MM.1S (cell line): ENCODE data around the gene NSL1.

Experiments used
- DNase-seq: peaks from one replicate; pipeline ENCODE4 v3.0.0-alpha.2; 2015
- H2AFZ ChIP-seq: fragments of 300-600 bp; sonication (generic); 2 replicates; pipeline ENCODE4 v1.6.0; 2016; ENCODE audit warnings: antibody characterized with exemption, low read length
- H3F3A ChIP-seq: fragments of 300-600 bp; sonication (generic); 2 replicates; pipeline ENCODE4 v1.6.1; 2016; ENCODE audit warnings: mild to moderate bottlenecking, antibody characterized with exemption, low read length, moderate library complexity, mixed read lengths; ENCODE audit not compliant: insufficient read depth
- H3K27ac ChIP-seq: fragments of 300-600 bp; sonication (generic); 2 replicates; pipeline ENCODE4 v1.5.1; 2016; ENCODE audit warnings: mild to moderate bottlenecking, low read length
- H3K27me3 ChIP-seq: fragments of 300-600 bp; sonication (generic); replicated peaks from 2 replicates; pipeline ENCODE4 v1.6.0; 2016; ENCODE audit warnings: low read length; ENCODE audit not compliant: insufficient read depth
- H3K36me3 ChIP-seq: fragments of 300-600 bp; sonication (generic); replicated peaks from 2 replicates; pipeline ENCODE4 v1.6.1; 2016; ENCODE audit warnings: mild to moderate bottlenecking, low read length, mixed read lengths; ENCODE audit not compliant: insufficient read depth
- H3K4me1 ChIP-seq: fragments of 300-600 bp; sonication (generic); 2 replicates; pipeline ENCODE4 v1.6.1; 2016; ENCODE audit warnings: low read length, mixed read lengths
- H3K4me2 ChIP-seq: fragments of 300-600 bp; sonication (generic); 2 replicates; pipeline ENCODE4 v1.6.0; 2016; ENCODE audit warnings: low read depth, low read length
- H3K4me3 ChIP-seq: fragments of 300-600 bp; sonication (generic); 2 replicates; pipeline ENCODE4 v1.5.1; 2016; ENCODE audit warnings: low read length, mixed read lengths
- H3K79me2 ChIP-seq: fragments of 300-600 bp; sonication (generic); 2 replicates; pipeline ENCODE4 v1.6.1; 2016; ENCODE audit warnings: mixed run types, low read length, mixed read lengths
- H3K9ac ChIP-seq: fragments of 300-600 bp; sonication (generic); 2 replicates; pipeline ENCODE4 v1.6.1; 2016; ENCODE audit warnings: low read length, mixed read lengths
- H3K9me2 ChIP-seq: fragments of 300-600 bp; sonication (generic); replicated peaks from 2 replicates; pipeline ENCODE4 v1.6.1; 2016; ENCODE audit warnings: mild to moderate bottlenecking, low read length, mixed read lengths; ENCODE audit not compliant: insufficient read depth
- H3K9me3 ChIP-seq: fragments of 300-600 bp; sonication (generic); replicated peaks from 2 replicates; pipeline ENCODE4 v1.6.1; 2016; ENCODE audit warnings: mild to moderate bottlenecking, low read length, mixed read lengths; ENCODE audit not compliant: insufficient read depth
- H4K20me1 ChIP-seq: fragments of 300-600 bp; sonication (generic); 2 replicates; pipeline ENCODE4 v1.6.1; 2016; ENCODE audit warnings: mild to moderate bottlenecking, low read length, moderate library complexity, mixed read lengths; ENCODE audit not compliant: insufficient read depth
- EZH2 ChIP-seq: fragments of 300-600 bp; sonication (generic); optimal IDR thresholded peaks from 2 replicates; pipeline ENCODE3; 2017; ENCODE audit warnings: low read depth, mild to moderate bottlenecking, antibody characterized with exemption, low read length, mixed read lengths
- EZH2phosphoT487 ChIP-seq: fragments of 300-600 bp; sonication (generic); IDR thresholded peaks from 2 replicates; pipeline ENCODE4 v1.6.1; 2018; ENCODE audit warnings: antibody characterized with exemption, low read length
- TF ChIP-seq, protein P1 (sequence below): fragments of 300-600 bp; sonication (generic); IDR thresholded peaks from 2 replicates; pipeline ENCODE4 v1.5.1; 2016; ENCODE audit warnings: antibody characterized with exemption, low read length, mixed read lengths

The NSL1 gene

DNA sequence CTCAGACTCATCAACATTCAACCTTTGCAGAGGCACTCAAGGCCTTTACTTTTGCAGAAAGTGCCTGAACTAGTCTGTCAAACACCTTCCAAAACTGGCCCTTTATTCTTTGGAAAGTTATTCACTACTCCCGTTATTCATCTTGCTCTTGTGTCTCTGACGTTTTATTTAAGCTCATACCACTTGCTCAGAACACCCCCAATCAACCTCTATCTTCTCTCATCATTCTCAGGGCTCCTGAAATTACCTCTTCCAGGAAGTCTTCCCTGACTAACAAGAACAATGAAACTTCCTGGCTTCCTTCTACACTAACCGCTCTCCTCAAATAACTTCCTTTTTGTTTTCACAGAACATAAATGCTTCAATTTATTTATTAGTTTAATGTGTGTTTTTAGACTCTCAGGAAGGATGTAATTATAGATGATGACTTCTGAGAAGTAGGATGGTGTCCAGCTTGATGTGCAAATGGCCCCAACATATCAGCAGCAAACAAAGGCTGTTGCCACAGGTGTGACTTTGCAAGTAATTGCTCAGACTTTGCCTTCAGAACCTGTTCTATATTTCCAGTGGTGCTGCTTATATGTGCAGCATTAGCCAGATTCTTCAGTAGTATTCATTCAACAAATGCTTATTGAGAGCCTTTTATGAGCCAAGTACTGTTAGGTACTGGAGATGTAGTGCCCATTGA lies 69.2 kb downstream of the NSL1 start:
- Histone ChIP-seq H3K4me3 (no peak overlapping the region), H3F3A (no peaks in the 10 kb centered on the region), H3K27me3 (no peaks in the 10 kb centered on the region), H3K27ac (no peak overlapping the region), H3K36me3 (no peaks in the 10 kb centered on the region), H3K4me1 (no peaks in the 10 kb centered on the region), H3K9me3 (no peaks in the 10 kb centered on the region), H3K4me2 (no peak overlapping the region), H3K9me2 (no peaks in the 10 kb centered on the region), H4K20me1 (no peaks in the 10 kb centered on the region), H3K9ac (no peak overlapping the region), H2AFZ (no peak overlapping the region), H3K79me2 (no peaks in the 10 kb centered on the region)
- DNase-seq: no peak
- TF ChIP-seq, protein P1, sequence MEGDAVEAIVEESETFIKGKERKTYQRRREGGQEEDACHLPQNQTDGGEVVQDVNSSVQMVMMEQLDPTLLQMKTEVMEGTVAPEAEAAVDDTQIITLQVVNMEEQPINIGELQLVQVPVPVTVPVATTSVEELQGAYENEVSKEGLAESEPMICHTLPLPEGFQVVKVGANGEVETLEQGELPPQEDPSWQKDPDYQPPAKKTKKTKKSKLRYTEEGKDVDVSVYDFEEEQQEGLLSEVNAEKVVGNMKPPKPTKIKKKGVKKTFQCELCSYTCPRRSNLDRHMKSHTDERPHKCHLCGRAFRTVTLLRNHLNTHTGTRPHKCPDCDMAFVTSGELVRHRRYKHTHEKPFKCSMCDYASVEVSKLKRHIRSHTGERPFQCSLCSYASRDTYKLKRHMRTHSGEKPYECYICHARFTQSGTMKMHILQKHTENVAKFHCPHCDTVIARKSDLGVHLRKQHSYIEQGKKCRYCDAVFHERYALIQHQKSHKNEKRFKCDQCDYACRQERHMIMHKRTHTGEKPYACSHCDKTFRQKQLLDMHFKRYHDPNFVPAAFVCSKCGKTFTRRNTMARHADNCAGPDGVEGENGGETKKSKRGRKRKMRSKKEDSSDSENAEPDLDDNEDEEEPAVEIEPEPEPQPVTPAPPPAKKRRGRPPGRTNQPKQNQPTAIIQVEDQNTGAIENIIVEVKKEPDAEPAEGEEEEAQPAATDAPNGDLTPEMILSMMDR: no peak
- no peak for TF ChIP-seq EZH2phosphoT487
- no peak for TF ChIP-seq EZH2

- no peaks in the 10 kb centered on the region for H3K79me2 ChIP-seq
- no peak overlapping the region for H3K27ac ChIP-seq
- H3K27me3 ChIP-seq: no peaks in the 10 kb centered on the region
- H3K9me2 ChIP-seq: no peaks in the 10 kb centered on the region
- TF ChIP-seq EZH2phosphoT487 (no peak), EZH2 (no peak)
- TF ChIP-seq, protein P1: no peak
- H3K4me1 ChIP-seq: no peaks in the 10 kb centered on the region
- peak overlapping the region; percentile 27 for H3K4me2 ChIP-seq
- no peaks in the 10 kb centered on the region for H4K20me1 ChIP-seq
- peak; percentile 12 for DNase-seq
- no peaks in the 10 kb centered on the region for H3K9me3 ChIP-seq
- H3K4me3 ChIP-seq: 0 out of 2 replicates have a peak overlapping the region, but pooled peaks have one; percentile 15
- no peaks in the 10 kb centered on the region for H3K36me3 ChIP-seq
- H3K9ac ChIP-seq: no peak overlapping the region
- H2AFZ ChIP-seq: peak overlapping the region; percentile 18; the same call in 1 of the 2 replicates
- H3F3A ChIP-seq: no peaks in the 10 kb centered on the region
These were observed 70.0 kb downstream of the NSL1 start for GRCh38 chr1:212721388-212722247.

- no peak overlapping the region for H3K4me2 ChIP-seq
These were observed 71.9 kb downstream of the NSL1 start for GRCh38 chr1:212719633-212720032.

More at GRCh38 chr1:212719633-212720032, 71.9 kb downstream of the NSL1 start:
- no peaks in the 10 kb centered on the region for H3F3A ChIP-seq
- no peak overlapping the region for H3K9ac ChIP-seq
- no peak overlapping the region for H2AFZ ChIP-seq
- H3K79me2 ChIP-seq: no peaks in the 10 kb centered on the region
- H3K27ac ChIP-seq: no peak overlapping the region
- no peaks in the 10 kb centered on the region for H3K9me3 ChIP-seq
- H3K4me3 ChIP-seq: no peak overlapping the region
- no peaks in the 10 kb centered on the region for H3K4me1 ChIP-seq
- no peaks in the 10 kb centered on the region for H3K27me3 ChIP-seq
- TF ChIP-seq EZH2phosphoT487 (no peak), EZH2 (no peak)
- TF ChIP-seq, protein P1: no peak
- no peaks in the 10 kb centered on the region for H3K36me3 ChIP-seq
- H4K20me1 ChIP-seq: no peaks in the 10 kb centered on the region
- no peaks in the 10 kb centered on the region for H3K9me2 ChIP-seq
- DNase-seq: no peak
